Right lobe of liver (tissue), 6 donors: ENCODE measurements around the gene MGME1. TPM values are rescaled to one million over a fixed set of nuclear protein-coding genes. Genes with fewer than 3 reads are reported as not detected.

Experiments used
- ATAC-seq, 4 donors: fragments of 200-7000 bp; cut with Tn5 transposase; one replicate each; pipeline ENCODE4 v1.9.1; 2020; ENCODE audit warnings: mild to moderate bottlenecking in 4 of 4, moderate library complexity in 4 of 4
- DNase-seq, 3 donors: peaks; one replicate each; pipeline ENCODE4 v3.0.0-alpha.2; 2020
- H3K27ac ChIP-seq, 3 donors: fragments of 200-600 bp; one replicate each; pipeline ENCODE4 v1.8.0; 2022
- H3K27me3 ChIP-seq, 2 donors: fragments of 200-600 bp; one replicate each; pipeline ENCODE4 v1.8.0; 2022
- H3K36me3 ChIP-seq, 4 donors: fragments of 200-600 bp; sonication (generic) in 1 of 4; one replicate each; pipeline versions ENCODE4 v1.5.1 to v1.8.0; 2017 to 2022; ENCODE audit warnings: control low read depth in 1 of 4
- H3K4me1 ChIP-seq, 4 donors: fragments of 200-600 bp; sonication (generic) in 1 of 4; one replicate each; pipeline versions ENCODE4 v1.5.1 to v1.8.0; 2017 to 2022; ENCODE audit warnings: control low read depth in 1 of 4
- H3K4me3 ChIP-seq, 3 donors: fragments of 200-600 bp; one replicate each; pipeline ENCODE4 v1.8.0; 2022
- H3K9me3 ChIP-seq, 4 donors: fragments of 200-600 bp; sonication (generic) in 1 of 4; one replicate each; pipeline versions ENCODE4 v1.5.1 to v1.8.0; 2017 to 2022; ENCODE audit warnings: control low read depth in 1 of 4
- CTCF ChIP-seq, 4 donors: fragments of 200-600 bp in 3 of 4; fragments of 450-650 bp in 1 of 4; IDR thresholded peaks; one replicate each; pipeline versions ENCODE4 v1.5.1 to v1.8.0; 2016 to 2022; ENCODE audit warnings: antibody characterized with exemption in 4 of 4, mild to moderate bottlenecking in 2 of 4
- POLR2A ChIP-seq: fragments of 450-650 bp; IDR thresholded peaks from one replicate; pipeline ENCODE4 v1.6.1; 2017; ENCODE audit warnings: antibody characterized with exemption, mild to moderate bottlenecking
- WGBS: methylation state at CpG from one replicate; pipeline ENCODE4 v1.1.6; 2018; ENCODE audit warnings: low coverage, low lambda C conversion rate; ENCODE audit not compliant: insufficient coverage; ENCODE audit errors: missing lambda C conversion rate; 5-methylcytosine and 5-hydroxymethylcytosine counted together
- intact Hi-C, 2 donors: fragments of 100-400 bp; cut with DNase I; formaldehyde crosslinking; loops; one replicate each; pipeline versions ENCODE4 v1.11.2 to v1.14.1; 2022
- total RNA-seq, 6 experiments: library from RNA; depleted of rRNA in 2 of 6; stranded (reverse); fragments of >200 nt in 2 of 6; fragmentation: NEBNext Ultra II Directional in 3 of 6; extraction: Animal tissue kit (Norgen Biotek cat#: 25700) in 3 of 6; gene quantifications; one replicate each; pipeline versions ENCODE4 v1.1.0 to v1.2.4, GENCODE V29; 2016 to 2023
- donor health status: DM: no; HTN: yes; CAD: no.
- donor health status: DM: no; HTN: no; CAD: no.
- donor health status: DM: no; HTN: no; CAD: no.
- donor health status: DM: no; HTN: yes; CAD: no.
- donor health status: DM: no; HTN: yes; CAD: no.

MGME1 gene
- total RNA-seq, 6 experiments from 2014 or later, result 6.0 to 8.4 (median 7.5) TPM

DNA sequence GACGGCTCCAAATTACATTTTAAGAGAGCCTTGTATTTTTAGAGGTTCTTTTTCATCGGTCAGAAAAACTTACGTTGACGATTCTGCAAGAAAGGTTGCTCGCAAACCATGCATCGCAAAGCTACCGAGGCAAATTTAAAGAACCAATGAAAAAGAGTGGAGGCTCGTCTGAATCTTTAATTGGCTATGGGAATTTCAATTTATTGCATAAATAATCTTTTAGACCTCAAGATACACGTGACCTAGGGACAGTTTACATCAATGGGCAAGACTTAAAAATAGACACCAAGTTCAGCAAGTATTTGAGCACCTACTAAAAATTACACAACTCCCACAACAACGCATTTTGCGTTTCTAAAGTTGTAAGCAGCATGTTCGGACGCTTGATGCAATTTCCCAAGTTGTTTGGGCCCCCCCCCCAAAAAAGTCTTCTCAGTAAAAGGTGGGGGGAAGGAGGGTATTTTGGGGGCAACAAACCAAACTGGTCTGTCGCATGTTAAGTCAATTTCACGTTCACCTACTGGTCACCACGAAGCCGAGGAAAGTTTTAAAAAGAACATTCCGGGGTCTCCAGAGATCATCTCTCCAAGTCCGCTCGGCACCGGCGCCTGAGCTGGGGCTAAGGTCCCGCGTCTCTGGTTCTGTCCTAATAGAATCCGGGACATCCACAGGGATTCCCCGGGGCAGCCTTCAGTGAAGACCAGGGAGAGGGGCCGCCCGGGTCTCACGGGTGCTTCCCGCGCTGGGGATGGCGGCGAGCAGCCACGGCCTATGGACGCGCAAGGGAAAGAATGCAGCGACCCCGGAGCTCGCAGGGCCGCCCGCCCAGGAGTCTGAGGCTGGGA, 1.1 kb upstream of the MGME1 start:
- Histone ChIP-seq H3K27ac (peak overlapping the region; percentile 97 to 99 (median 99)), H3K4me3 (peak overlapping the region; percentile 83 to 92 (median 90)), H3K9me3 (no peaks in the 10 kb centered on the region), H3K27me3 (no peaks in the 10 kb centered on the region), H3K36me3 (no peaks in the 10 kb centered on the region), H3K4me1 (peaks cover 0 to 60% (median 18%) of the 10 kb centered on the region in 4 donors)
- ATAC-seq (peak in 1 of 4 donors; percentile 0), DNase-seq (no peak)
- intact Hi-C loops, result no loop called here
- TF ChIP-seq CTCF (IDR thresholded peaks at IDR 0.05), result no peak
- no peak for TF ChIP-seq POLR2A
- under 1% methylated on average over 26 of the region's 41 CpGs for WGBS

- TF ChIP-seq POLR2A (no peak), CTCF (IDR thresholded peaks at IDR 0.05) (no peak)
- peak in 1 of 3 donors; percentile 51 for DNase-seq
- Histone ChIP-seq H3K4me3 (peak overlapping the region; percentile 83 to 92 (median 90)), H3K27ac (peak overlapping the region; percentile 97 to 99 (median 99)), H3K36me3 (no peaks in the 10 kb centered on the region), H3K4me1 (peaks cover 0 to 46% (median 18%) of the 10 kb centered on the region in 4 donors), H3K9me3 (no peaks in the 10 kb centered on the region), H3K27me3 (no peaks in the 10 kb centered on the region)
- WGBS, result 0% methylated on average over 19 of the region's 28 CpGs
- ATAC-seq, result peak; percentile 25 to 34 (median 30)
- intact Hi-C loops, result no loop called here
Measured at GRCh38 chr20:17969278-17969883, 563 bp downstream of the MGME1 start.

- Histone ChIP-seq H3K27me3 (no peaks in the 10 kb centered on the region), H3K9me3 (no peaks in the 10 kb centered on the region), H3K27ac (peak overlapping the region; percentile 97 to 99 (median 99)), H3K4me3 (peak overlapping the region; percentile 83 to 92 (median 90)), H3K4me1 (peaks cover 0 to 41% (median 14%) of the 10 kb centered on the region in 4 donors), H3K36me3 (no peaks in the 10 kb centered on the region)
- DNase-seq (peak in 2 of 3 donors; percentile 58 to 63), ATAC-seq (peak in 1 of 4 donors; percentile 2)
- TF ChIP-seq POLR2A (no peak), CTCF (IDR thresholded peaks at IDR 0.05) (no peak)
- intact Hi-C loops, result no loop called here
- WGBS, result 6% methylated on average over 9 of the region's 9 CpGs
Measured at GRCh38 chr20:17969884-17970409, 1.1 kb downstream of the MGME1 start.

DNA sequence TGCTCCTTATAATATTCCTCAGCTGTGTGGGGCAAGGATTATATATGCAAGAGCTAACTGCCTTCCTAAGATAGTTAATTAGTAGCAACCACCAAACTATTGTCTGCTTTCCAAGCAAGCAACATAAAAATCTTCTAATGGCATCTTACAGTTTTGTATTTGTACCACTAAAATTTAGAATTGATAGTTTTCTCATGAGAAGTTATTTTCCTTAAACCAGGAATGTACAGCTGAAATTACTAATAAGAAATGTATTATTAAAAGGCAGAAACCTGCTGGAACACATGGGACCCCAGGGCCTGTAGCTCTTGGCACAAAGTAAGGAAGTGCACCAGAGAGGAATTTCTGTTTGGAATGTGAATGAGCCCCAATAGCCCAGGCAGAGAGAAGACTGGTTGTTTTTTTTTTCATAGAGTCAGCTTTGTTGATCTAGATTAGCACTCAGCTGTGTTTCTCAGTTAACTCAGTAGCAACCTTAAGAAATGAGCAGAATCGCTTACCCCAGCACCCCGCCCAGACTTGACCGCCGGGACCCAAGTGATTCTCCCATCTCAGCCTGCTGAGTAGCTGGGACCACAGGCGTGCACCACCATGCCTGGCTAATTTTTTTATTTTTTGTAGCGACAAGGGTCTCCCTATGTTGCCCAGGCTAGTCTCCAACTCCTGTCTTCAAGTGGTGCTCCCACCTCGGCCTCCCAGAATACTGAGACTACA, 2.6 kb downstream of the MGME1 start:
- Histone ChIP-seq H3K27ac (peak overlapping the region in 2 of 3 donors; percentile 97 to 99), H3K4me1 (peaks cover 0 to 29% (median 8%) of the 10 kb centered on the region in 4 donors), H3K27me3 (no peaks in the 10 kb centered on the region), H3K4me3 (no peak overlapping the region), H3K9me3 (no peaks in the 10 kb centered on the region), H3K36me3 (peaks cover 0 to 8% (median 0%) of the 10 kb centered on the region in 4 donors)
- ATAC-seq, result no peak
- TF ChIP-seq CTCF (IDR thresholded peaks at IDR 0.05) (no peak), POLR2A (no peak)
- WGBS, result 61% methylated on average over 7 of the region's 7 CpGs
- no peak for DNase-seq
- intact Hi-C loops, result no loop called here
